ENCODE data around the gene C10orf88.
A peak's percentile ranks its signal among the peaks of the same experiment; 100 is the strongest.

The C10orf88 gene

DNA sequence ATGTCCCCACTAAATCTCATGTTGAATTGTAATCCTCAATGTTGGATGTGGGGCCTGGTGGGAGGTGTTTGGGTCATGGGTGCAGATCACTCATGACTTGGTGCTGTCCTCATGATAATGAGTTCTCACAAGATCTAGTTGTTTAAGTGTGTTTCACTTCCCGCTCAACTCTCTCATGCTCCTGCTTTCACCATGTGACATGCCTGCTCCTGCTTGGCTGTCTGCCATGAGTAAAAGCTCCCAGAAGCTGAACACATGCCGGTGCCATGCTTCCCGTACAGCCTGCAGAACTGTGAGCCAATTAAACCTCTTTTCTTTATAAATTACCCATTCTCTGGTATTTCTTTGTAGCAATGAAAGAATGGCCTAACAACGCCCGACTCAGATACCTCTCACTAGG lies 20.0 kb upstream of the C10orf88 start:
- DNase-seq (ENCODE audit: low read depth), result no peak
- TF ChIP-seq, protein P1, sequence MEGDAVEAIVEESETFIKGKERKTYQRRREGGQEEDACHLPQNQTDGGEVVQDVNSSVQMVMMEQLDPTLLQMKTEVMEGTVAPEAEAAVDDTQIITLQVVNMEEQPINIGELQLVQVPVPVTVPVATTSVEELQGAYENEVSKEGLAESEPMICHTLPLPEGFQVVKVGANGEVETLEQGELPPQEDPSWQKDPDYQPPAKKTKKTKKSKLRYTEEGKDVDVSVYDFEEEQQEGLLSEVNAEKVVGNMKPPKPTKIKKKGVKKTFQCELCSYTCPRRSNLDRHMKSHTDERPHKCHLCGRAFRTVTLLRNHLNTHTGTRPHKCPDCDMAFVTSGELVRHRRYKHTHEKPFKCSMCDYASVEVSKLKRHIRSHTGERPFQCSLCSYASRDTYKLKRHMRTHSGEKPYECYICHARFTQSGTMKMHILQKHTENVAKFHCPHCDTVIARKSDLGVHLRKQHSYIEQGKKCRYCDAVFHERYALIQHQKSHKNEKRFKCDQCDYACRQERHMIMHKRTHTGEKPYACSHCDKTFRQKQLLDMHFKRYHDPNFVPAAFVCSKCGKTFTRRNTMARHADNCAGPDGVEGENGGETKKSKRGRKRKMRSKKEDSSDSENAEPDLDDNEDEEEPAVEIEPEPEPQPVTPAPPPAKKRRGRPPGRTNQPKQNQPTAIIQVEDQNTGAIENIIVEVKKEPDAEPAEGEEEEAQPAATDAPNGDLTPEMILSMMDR (IDR thresholded peaks at IDR 0.05; ENCODE audit: low read length, missing control alignments), result no peak
- no peak overlapping the region for H3K4me3 ChIP-seq (replicated peaks; ENCODE audit: low read depth, low read length)

DNA sequence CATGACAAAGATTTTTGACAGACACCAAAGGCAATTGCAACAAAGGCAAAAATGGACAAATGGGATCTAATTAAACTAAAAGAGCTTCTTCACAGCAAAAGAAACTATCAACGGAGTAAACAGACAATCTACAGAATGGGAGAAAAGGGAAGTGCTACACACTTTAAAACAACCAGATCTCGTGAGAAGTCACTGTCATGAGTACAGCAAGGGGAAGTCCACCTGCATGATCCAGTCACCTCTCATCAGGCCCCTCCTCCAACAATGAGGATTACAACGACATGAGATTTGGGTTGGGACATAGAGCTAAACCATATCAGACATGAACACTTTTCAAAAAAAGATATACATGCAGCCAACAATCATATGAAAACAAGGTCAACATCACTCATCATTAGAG lies 14.7 kb upstream of the C10orf88 start:
- TF ChIP-seq, protein P1 (IDR thresholded peaks at IDR 0.05; ENCODE audit: low read length, missing control alignments), result no peak
- H3K4me3 ChIP-seq (replicated peaks; ENCODE audit: low read depth, low read length), result no peak overlapping the region
- no peak for DNase-seq (ENCODE audit: low read depth)

DNA sequence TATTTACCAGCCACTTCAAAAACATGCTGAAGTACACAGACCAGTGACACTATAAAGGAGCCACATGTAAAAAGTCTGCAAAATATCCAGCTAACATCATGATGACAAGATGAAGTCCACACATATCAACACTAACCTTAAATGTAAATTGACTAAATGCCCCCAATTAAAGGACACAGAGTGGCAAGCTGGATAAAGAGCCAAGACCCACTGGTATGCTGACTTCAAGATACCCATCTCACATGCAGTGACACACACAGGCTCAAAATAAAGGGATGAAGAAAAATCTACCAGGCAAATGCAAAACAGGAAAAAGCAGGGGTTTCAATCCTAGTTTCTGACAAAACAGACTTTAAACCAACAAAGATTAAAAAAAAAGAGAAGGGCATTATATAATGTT lies 12.9 kb upstream of the C10orf88 start:
- TF ChIP-seq, protein P1 (IDR thresholded peaks at IDR 0.05; ENCODE audit: low read length, missing control alignments), result no peak
- H3K4me3 ChIP-seq (replicated peaks; ENCODE audit: low read depth, low read length), result no peak overlapping the region
- DNase-seq (ENCODE audit: low read depth), result no peak

DNA sequence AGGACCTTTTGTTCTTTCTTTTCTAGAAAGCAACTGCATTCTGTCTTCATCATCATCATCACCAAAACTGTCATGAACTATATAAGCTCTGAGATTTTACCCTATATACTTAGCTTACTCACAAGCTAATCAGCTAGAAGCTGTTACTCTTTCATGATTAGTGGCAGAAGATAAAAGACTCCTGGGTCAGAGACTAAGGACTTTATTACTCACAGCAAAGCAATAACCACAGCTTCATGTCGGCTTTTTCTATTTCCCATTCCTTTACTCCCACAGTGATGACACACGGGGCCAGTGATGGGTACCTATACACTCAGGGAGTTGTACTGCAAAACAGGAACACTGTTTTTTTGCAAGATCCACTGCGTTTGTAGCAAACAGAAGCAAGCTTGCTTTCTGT lies 8.4 kb upstream of the C10orf88 start:
- no peak overlapping the region for H3K4me3 ChIP-seq (replicated peaks; ENCODE audit: low read depth, low read length)
- DNase-seq (ENCODE audit: low read depth), result no peak
- TF ChIP-seq, protein P1 (IDR thresholded peaks at IDR 0.05; ENCODE audit: low read length, missing control alignments), result no peak

DNA sequence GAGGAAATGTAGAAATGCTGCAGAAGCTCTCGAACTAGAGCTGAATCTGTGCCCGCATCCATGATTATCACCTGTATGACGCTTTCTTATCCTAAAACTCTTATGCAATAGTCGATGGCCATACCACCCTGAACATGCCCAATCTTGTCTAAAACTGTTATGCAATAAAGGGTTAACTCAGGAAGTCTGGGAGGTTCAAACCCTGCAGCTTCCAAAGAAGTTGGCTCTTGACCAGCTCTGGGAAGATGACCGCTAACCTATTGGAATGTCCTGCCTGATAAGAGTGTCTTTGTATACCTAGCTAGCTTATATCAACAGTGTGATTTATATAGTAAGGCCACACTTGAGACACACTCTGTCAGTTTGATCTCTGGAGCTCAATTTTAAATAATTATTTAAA lies 3.4 kb upstream of the C10orf88 start:
- TF ChIP-seq, protein P1 (IDR thresholded peaks at IDR 0.05; ENCODE audit: low read length, missing control alignments), result no peak
- peak; percentile 21 for DNase-seq (ENCODE audit: low read depth)
- no peak overlapping the region for H3K4me3 ChIP-seq (replicated peaks; ENCODE audit: low read depth, low read length)

DNA sequence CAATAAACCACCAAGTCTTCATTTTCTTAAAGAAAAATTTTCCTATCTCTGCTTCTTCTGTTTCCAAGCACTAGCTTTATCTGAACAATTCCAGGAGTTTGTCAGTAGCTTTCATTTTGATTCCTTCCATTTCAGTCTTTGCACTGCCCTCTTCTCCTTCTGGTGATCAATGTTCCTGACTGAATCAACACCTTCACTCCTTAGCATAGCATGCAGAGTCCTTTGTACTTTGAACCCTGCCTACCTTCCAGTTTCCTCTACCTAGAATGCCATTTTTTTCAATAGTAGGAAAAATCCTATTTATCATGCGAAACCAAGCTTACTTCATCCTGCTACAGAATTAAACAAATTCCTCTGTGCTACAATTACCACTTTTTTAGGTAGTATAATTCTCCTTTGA lies 1.9 kb upstream of the C10orf88 start:
- TF ChIP-seq, protein P1 (IDR thresholded peaks at IDR 0.05; ENCODE audit: low read length, missing control alignments), result no peak
- H3K4me3 ChIP-seq (replicated peaks; ENCODE audit: low read depth, low read length), result no peak overlapping the region
- no peak for DNase-seq (ENCODE audit: low read depth)

DNA sequence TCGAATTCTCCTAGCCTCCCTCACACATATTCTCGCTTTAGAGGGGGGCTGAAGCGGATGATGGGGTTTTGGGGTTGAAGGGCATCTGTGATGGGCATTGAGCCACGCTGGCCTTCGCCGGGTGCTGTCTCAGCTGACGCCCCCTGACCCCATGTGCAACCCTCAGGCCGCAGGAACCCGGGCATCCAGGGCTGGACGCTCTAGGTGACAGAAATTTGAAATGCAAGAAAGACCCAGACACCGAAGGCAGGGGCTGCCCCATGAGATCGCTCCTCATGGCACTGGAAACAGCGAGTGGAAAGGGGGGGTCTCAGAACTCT lies 664 bp upstream of the C10orf88 start:
- TF ChIP-seq, protein P1 (IDR thresholded peaks at IDR 0.05; ENCODE audit: low read length, missing control alignments), result no peak
- DNase-seq (ENCODE audit: low read depth), result no peak
- peak overlapping the region; percentile 78 for H3K4me3 ChIP-seq (replicated peaks; ENCODE audit: low read depth, low read length)

Measured in fibroblast of pulmonary artery (primary cell).